ENCODE data around the gene WSCD2. TPM values are rescaled to one million over a fixed set of nuclear protein-coding genes. Genes with fewer than 3 reads are reported as not detected.

The WSCD2 gene
- total RNA-seq, 1 experiment from 2014 or later, result not detected

DNA sequence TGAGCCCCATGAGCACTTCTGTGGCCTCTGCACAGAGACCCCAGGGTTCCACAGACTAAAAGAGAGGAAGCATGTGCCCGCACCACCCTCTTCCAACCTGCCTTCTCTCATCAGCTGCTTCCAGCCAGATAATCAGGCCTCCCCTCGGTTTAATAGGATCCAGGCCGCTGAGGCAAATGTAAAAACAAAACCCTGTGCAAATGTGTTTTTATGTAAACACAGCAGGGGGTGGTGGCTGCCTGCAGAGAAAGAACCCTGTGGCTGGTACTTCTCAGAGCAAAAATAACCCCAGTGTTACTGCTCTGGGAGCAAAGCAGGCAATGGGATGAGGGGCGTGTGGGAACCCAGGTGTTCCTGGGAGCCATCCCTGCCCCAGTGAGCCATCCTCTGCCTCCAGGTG, 46.2 kb downstream of the WSCD2 start:
- TF ChIP-seq, protein P1, sequence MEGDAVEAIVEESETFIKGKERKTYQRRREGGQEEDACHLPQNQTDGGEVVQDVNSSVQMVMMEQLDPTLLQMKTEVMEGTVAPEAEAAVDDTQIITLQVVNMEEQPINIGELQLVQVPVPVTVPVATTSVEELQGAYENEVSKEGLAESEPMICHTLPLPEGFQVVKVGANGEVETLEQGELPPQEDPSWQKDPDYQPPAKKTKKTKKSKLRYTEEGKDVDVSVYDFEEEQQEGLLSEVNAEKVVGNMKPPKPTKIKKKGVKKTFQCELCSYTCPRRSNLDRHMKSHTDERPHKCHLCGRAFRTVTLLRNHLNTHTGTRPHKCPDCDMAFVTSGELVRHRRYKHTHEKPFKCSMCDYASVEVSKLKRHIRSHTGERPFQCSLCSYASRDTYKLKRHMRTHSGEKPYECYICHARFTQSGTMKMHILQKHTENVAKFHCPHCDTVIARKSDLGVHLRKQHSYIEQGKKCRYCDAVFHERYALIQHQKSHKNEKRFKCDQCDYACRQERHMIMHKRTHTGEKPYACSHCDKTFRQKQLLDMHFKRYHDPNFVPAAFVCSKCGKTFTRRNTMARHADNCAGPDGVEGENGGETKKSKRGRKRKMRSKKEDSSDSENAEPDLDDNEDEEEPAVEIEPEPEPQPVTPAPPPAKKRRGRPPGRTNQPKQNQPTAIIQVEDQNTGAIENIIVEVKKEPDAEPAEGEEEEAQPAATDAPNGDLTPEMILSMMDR (IDR thresholded peaks at IDR 0.05; ENCODE audit: unreplicated experiment), result no peak
- DNase-seq (ENCODE audit: unreplicated experiment), result no peak
- Mint-ChIP-seq H3K4me1 (ENCODE audit: insufficient read depth, unreplicated experiment) (no peaks in the 10 kb centered on the region), H3K9me3 (ENCODE audit: unreplicated experiment) (peaks cover 8% of the 10 kb centered on the region), H3K27me3 (ENCODE audit: insufficient read depth, unreplicated experiment) (peaks cover 4% of the 10 kb centered on the region), H3K36me3 (ENCODE audit: insufficient read depth, unreplicated experiment) (no peaks in the 10 kb centered on the region), H3K27ac (ENCODE audit: low read depth, unreplicated experiment) (no peak overlapping the region), H3K4me3 (ENCODE audit: unreplicated experiment) (no peak overlapping the region)
- POLR2A ChIA-PET, result no interaction called here
- BruUV-seq (replicated peaks), result no TSS peak
- CTCF ChIA-PET, result no interaction called here
- intact Hi-C loops (cut with micrococcal nuclease), result no loop called here

DNA sequence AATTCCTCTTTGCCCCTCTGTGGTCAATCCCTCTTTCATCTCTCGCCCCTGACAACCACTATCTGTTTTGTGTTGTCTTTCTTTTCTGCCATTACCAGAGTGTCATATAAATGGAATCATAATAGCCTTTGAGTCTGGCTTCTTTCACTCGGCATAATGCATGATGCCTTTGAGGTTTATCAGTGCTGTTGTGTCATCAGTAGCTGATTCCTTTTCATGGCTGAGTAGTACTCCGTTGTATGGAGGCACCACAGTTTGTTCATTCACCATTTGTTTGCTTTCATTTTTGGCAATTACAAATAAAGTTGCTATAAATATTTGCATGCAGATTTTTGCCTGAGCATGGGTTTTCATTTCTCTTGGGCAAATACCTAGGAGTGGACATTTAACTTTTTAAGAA, 47.2 kb downstream of the WSCD2 start:
- Mint-ChIP-seq H3K27ac (ENCODE audit: low read depth, unreplicated experiment) (no peak overlapping the region), H3K36me3 (ENCODE audit: insufficient read depth, unreplicated experiment) (no peaks in the 10 kb centered on the region), H3K27me3 (ENCODE audit: insufficient read depth, unreplicated experiment) (no peaks in the 10 kb centered on the region), H3K9me3 (ENCODE audit: unreplicated experiment) (peaks cover 8% of the 10 kb centered on the region), H3K4me3 (ENCODE audit: unreplicated experiment) (no peak overlapping the region), H3K4me1 (ENCODE audit: insufficient read depth, unreplicated experiment) (no peaks in the 10 kb centered on the region)
- TF ChIP-seq, protein P1 (IDR thresholded peaks at IDR 0.05; ENCODE audit: unreplicated experiment), result no peak
- no peak for DNase-seq (ENCODE audit: unreplicated experiment)
- CTCF ChIA-PET, result interaction anchor here (0.6 kb wide), 1 partner anchor 11 kb away, joined by 3 read pairs; no protein-coding TSS in a partner anchor
- POLR2A ChIA-PET, result no interaction called here
- intact Hi-C loops (cut with micrococcal nuclease), result no loop called here
- BruUV-seq (replicated peaks), result no TSS peak

DNA sequence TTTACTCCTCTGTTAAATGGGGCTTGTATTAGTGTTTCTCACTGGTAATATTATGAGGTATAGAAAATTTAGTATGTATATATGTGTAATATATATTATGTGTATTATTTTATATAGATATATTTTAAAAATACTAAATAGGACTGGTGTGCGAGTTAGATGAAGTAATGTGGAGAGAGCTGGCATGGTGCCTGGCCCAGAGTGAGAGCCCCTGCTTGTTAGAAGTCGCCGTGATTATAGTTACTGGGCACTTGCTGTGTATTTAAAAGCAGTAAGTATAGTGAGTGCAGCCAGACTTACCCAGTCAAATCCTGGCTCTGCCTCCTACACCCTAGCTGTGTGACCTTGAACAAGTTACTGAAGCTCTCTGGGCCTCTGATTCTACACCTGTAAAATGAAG, 48.0 kb downstream of the WSCD2 start:
- intact Hi-C loops (cut with micrococcal nuclease), result no loop called here
- Mint-ChIP-seq H3K4me1 (ENCODE audit: insufficient read depth, unreplicated experiment) (no peaks in the 10 kb centered on the region), H3K36me3 (ENCODE audit: insufficient read depth, unreplicated experiment) (no peaks in the 10 kb centered on the region), H3K4me3 (ENCODE audit: unreplicated experiment) (no peak overlapping the region), H3K27me3 (ENCODE audit: insufficient read depth, unreplicated experiment) (no peaks in the 10 kb centered on the region), H3K27ac (ENCODE audit: low read depth, unreplicated experiment) (no peak overlapping the region), H3K9me3 (ENCODE audit: unreplicated experiment) (peaks cover 8% of the 10 kb centered on the region)
- POLR2A ChIA-PET, result no interaction called here
- DNase-seq (ENCODE audit: unreplicated experiment), result no peak
- CTCF ChIA-PET, result interaction anchor here (0.5 to 0.6 kb wide), 3 partner anchors 86 to 567 kb away, joined by 3 to 5 read pairs (median 3); no protein-coding TSS in a partner anchor
- TF ChIP-seq, protein P1 (IDR thresholded peaks at IDR 0.05; ENCODE audit: unreplicated experiment), result no peak
- BruUV-seq (replicated peaks), result no TSS peak

DNA sequence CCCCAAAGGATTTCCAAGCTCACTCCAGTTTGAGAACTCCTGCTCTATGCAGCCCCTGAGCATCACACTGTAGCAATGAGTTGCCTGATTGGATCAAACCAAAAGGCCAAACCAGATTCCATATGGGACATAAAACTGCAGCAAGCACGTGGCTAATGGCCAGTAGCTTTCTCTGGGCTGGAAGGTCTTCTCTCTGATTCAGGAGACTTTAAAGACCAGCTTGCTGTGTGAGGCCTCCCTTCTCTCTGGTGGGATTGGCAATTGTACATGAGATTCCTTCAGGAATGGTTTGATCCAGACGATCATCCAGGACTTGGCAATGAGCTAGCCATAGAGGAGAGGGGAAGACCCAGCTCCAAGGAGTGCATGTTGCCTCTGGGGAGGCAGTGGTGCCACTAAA, 50.2 kb downstream of the WSCD2 start:
- ChIA-PET POLR2A (no interaction called here), CTCF (interaction anchor here (1.2 kb wide), 1 partner anchor 15 kb away, joined by 4 read pairs; no protein-coding TSS in a partner anchor)

More for the DNA sequence above, 50.2 kb downstream of the WSCD2 start:
- no peaks in the 10 kb centered on the region for H3K36me3 Mint-ChIP-seq (ENCODE audit: insufficient read depth, unreplicated experiment)
- TF ChIP-seq, protein P1 (IDR thresholded peaks at IDR 0.05; ENCODE audit: unreplicated experiment), result no peak
- no peaks in the 10 kb centered on the region for H3K4me1 Mint-ChIP-seq (ENCODE audit: insufficient read depth, unreplicated experiment)
- no TSS peak for BruUV-seq (replicated peaks)
- intact Hi-C loops (cut with micrococcal nuclease), result no loop called here
- peaks cover 8% of the 10 kb centered on the region for H3K9me3 Mint-ChIP-seq (ENCODE audit: unreplicated experiment)
- H3K27me3 Mint-ChIP-seq (ENCODE audit: insufficient read depth, unreplicated experiment), result no peaks in the 10 kb centered on the region
- H3K27ac Mint-ChIP-seq (ENCODE audit: low read depth, unreplicated experiment), result no peak overlapping the region
- DNase-seq (ENCODE audit: unreplicated experiment), result no peak
- no peak overlapping the region for H3K4me3 Mint-ChIP-seq (ENCODE audit: unreplicated experiment)

All from MCF 10A (cell line).